KG1 (cell line): Measurements from ENCODE around the gene IER5L.
"Not testable (repeated sequence)": the region's sequence is repeated elsewhere in the genome, so short reads cannot be mapped to it uniquely, and the experiment has no call there.

ENCODE experiments used
- DNase-seq: peaks from one replicate; lab custom pipeline; 2025; lab: John Stamatoyannopoulos, UW

IER5L gene

GRCh38 chr9:129202613-129203555 lies 24.8 kb upstream of the IER5L start:
- DNase-seq = peak; percentile 76

- DNase-seq = no peak
These were observed 23.8 kb upstream of the IER5L start for GRCh38 chr9:129201866-129202265.

- no peak for DNase-seq
These were observed 23.2 kb upstream of the IER5L start for GRCh38 chr9:129201289-129201688.

- DNase-seq = no peak
These were observed 22.2 kb upstream of the IER5L start for GRCh38 chr9:129200255-129200654.

GRCh38 chr9:129199044-129199435 lies 21.0 kb upstream of the IER5L start:
- no peak for DNase-seq

- DNase-seq = no peak
These were observed 20.4 kb upstream of the IER5L start for GRCh38 chr9:129198319-129199043.

- DNase-seq = no peak
These were observed 19.9 kb upstream of the IER5L start for GRCh38 chr9:129197978-129198318.

- not testable (repeated sequence) for DNase-seq
These were observed 19.0 kb upstream of the IER5L start for GRCh38 chr9:129197045-129197444.

- no peak for DNase-seq
These were observed 17.5 kb upstream of the IER5L start for GRCh38 chr9:129195606-129196005.

GRCh38 chr9:129194221-129194620 lies 16.2 kb upstream of the IER5L start:
- no peak for DNase-seq

GRCh38 chr9:129193655-129194054 lies 15.6 kb upstream of the IER5L start:
- DNase-seq = no peak

GRCh38 chr9:129191234-129191633 lies 13.2 kb upstream of the IER5L start:
- DNase-seq = no peak

GRCh38 chr9:129189971-129190370 lies 11.9 kb upstream of the IER5L start:
- DNase-seq = not testable (repeated sequence)

GRCh38 chr9:129187042-129187441 lies 9.0 kb upstream of the IER5L start:
- no peak for DNase-seq

- no peak for DNase-seq
These were observed 7.9 kb upstream of the IER5L start for GRCh38 chr9:129185991-129186390.

GRCh38 chr9:129185402-129185801 lies 7.3 kb upstream of the IER5L start:
- DNase-seq = no peak

GRCh38 chr9:129184596-129185122 lies 6.6 kb upstream of the IER5L start:
- DNase-seq = no peak

GRCh38 chr9:129184219-129184524 lies 6.1 kb upstream of the IER5L start:
- no peak for DNase-seq

GRCh38 chr9:129183495-129184218 lies 5.6 kb upstream of the IER5L start:
- DNase-seq = no peak

- DNase-seq = no peak
These were observed 4.8 kb upstream of the IER5L start for GRCh38 chr9:129182625-129183494.

- DNase-seq = no peak
These were observed 4.1 kb upstream of the IER5L start for GRCh38 chr9:129182122-129182521.

- no peak for DNase-seq
These were observed 3.2 kb upstream of the IER5L start for GRCh38 chr9:129181246-129181645.
